ENCODE results near the gene FABP1.
A peak's percentile ranks its signal among the peaks of the same experiment; 100 is the strongest.

The FABP1 gene

GRCh38 chr2:88127888-88128653 lies at the start of gene FABP1:
Gene FABP1 (minus strand): TSS chr2:88128062. CDS start chr2:88128017, 45 bp downstream.
- no peak for DNase-seq

DNA sequence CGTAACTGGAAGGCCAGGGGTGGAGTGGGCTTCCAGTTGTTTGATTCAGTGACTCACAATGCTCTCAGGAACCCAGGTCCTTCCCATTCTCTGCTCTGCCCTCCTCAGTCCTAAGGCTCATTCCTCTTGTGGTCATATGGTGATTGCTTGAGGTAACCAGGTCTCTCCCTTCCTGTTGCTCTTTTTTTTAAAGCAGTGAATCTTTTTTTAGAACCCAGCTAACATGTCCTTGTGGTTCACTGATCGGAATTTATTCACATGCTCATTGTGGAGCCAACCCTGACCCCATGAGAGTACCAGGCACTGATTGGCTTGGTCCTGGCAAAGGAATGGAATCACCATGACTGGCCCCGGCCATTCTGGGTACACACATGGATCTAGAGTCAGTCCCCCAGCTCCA lies 49.7 kb upstream of the FABP1 start:
- no peak for DNase-seq

DNA sequence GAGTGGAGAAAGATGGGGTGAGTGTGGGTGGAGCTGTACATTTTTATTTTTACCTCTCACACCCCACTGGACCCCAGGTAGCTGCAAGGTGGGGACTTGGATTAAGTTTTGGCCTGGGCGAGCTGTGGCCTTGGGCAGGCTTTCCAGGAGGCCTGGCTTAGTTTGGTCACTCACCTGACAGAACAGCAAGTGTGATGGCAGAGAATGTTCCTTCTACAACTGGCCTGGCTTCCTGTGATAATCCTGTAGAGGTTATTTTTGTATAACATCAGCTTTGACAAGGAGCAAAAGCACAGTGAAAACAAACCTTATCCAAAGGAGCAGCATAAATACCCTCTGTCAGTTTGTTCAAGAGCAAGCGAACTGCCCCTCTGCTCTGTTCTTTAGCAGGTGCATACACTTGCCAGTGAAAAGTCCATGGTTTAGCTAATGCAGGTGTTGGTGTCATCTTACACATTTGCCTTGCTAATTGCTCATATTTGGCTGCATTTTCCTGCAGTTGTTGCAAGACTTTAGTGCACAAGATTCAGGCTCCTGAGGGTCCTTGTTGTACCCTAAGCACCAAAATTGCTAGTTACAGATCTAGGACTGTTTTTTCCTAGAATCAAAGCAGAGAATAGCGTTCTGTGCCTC lies 48.6 kb upstream of the FABP1 start:
- DNase-seq = no peak

GRCh38 chr2:88172882-88173281 lies 45.0 kb upstream of the FABP1 start:
- DNase-seq = no peak

GRCh38 chr2:88171966-88172365 lies 44.1 kb upstream of the FABP1 start:
- DNase-seq = no peak

DNA sequence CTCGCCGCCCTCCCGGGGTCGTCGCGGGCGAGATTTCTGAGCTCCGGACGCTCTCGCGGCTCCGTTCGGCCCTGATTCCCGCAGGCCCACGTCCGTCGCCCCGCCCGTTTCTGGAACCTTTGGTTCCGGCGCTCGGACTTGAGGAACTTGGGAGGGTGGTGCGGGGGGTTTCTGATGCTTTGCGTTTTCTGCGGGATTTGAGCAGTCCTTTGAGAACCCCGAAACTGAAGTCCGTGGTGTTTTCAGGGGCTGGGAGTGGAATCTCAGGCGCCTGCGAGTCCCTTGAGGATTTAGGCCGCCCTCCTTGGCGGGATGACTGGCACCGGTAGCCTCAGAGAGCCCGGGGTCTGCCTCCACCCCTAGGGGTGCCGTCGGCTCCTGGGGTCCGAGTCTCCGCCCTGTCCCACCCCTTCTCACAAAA lies 42.6 kb upstream of the FABP1 start:
- DNase-seq = peak in 1 of 2 experiments; percentile 29

DNA sequence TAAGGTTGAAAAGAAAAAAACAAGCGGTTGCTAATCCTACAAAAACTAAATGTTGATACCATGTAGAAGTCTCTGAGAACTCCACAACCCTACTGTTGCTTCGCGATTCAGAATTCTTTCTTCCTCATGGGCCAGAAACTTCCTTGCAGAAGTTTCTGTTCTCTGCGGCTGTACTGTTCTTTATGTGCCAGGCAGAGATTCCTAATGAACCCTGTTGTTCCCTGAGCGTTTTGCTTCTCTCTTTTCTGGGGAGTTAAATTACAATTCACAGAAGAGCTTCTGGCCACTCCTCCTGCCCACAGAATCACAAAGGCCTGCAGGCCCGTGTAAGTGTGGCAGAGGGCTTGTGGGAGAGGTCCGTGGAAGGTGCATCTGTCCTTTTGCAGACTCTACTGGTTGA lies 40.5 kb upstream of the FABP1 start:
- no peak for DNase-seq

DNA sequence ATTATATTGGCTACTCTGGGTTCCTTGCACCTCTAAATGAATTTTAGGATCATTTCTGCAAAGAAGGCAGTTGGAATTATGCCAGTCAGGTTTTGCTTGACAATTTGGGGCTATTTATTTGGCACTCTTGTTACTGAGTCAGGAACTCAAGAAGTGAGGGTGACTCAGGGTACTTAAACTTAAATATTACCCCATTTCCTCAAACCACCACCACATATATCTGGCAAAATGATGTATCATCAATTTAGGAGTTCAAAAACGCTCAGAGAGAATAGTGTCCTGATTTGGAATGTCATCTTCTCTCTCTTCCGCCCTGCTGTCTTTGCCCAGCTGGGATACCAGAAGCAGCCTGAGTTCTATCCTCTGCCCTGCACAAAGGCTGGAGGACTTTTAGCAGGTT lies 39.9 kb upstream of the FABP1 start:
- no peak for DNase-seq

DNA sequence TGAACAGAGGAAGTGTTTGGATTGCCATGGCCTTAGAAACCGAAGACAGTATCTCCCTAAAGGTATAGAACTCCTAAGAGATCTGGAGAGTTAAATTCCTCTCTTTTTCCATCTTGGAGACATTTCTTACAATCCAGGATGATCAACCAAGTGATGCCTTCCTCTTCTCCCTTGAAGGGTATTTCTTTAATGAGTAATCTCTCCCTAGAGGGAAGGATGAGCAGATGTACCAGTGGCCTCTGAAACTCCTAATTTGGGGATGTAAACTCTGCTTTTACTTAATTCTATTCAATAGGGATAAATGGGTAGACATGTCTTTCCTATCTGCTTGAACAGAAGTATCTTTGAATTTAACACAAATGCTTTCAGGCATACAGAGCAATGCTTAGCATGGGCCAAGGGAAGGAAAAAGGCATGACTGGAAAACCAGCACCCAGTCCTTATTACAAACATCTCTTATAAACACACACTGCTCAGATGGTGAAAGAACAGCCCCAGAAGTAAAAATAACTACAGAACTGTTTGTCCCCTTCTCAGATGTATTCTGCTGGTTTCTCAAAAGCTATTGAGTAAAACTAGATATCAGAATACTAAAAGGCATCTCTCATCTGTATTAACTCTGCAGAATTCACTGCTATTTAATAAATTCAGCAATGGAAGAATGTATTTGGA lies 37.6 kb upstream of the FABP1 start:
- no peak for DNase-seq

- no peak for DNase-seq
Measured at GRCh38 chr2:88161446-88162244, 33.8 kb upstream of the FABP1 start.

DNA sequence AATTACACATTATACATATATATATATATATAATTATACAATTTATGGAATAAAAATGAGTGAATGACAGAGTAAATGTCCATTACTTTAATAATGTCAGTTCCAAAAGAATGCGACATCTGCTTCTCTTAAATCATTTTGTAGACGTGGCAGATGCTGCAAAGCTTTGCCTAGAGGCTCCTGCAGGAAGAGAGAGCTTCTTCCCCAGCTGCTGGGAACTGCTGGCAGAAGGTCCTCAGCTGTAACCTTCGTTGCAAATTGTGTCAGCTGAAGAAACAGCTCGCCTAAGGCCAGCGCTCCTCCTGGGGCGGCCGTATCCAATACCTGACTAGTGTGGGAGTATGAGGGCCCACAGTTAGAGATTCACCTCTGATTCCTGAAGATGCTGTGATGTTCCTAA lies 32.7 kb upstream of the FABP1 start:
- DNase-seq = no peak

DNA sequence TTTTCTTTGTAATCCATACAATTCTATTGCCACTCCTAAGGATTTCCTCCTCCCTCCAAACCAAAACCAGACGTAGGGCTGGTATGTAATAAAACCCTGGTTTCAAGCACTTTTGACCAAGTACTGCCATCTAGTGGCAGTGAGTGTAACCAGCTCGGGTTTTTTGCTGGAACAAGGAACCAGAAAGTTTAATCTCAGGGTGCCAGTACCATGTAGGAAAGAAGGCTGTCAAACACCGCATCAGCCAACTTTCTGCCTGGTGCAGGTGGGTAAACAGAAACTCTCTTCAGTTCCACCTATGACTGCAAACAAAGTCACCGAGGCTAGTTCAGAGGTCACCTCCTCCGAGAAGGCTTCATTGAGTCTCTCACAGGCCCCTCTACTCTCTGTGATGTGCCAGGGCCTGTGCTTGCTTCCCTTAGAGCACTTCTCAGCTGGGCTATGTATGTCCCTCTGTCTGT lies 32.1 kb upstream of the FABP1 start:
- peak; percentile 61 to 74 for DNase-seq

DNA sequence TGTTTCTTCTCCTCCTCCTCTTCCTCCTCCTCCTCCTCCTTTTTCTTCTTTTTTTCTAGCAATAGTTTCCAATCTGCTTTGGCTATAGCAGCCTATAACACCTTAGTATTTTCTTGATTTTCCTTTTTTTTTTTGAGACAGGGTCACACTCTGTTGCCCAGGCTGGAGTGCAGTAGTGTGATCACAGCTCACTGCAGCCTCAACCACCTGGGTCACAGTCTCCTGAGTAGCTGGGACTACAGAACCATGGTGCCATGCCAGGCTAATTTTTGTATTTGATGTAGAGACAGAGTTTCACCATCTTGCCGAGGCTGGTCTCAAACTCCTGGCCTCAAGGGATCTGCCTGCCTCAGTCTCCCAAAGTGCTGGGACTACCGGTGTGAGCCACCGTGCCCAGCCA lies 31.6 kb upstream of the FABP1 start:
- DNase-seq = no peak

- DNase-seq = no peak
Measured at GRCh38 chr2:88148929-88149438, 21.1 kb upstream of the FABP1 start.

GRCh38 chr2:88147145-88147544 lies 19.3 kb upstream of the FABP1 start:
- no peak for DNase-seq

- no peak for DNase-seq
Measured at GRCh38 chr2:88146590-88146989, 18.7 kb upstream of the FABP1 start.

- no peak for DNase-seq
Measured at GRCh38 chr2:88144914-88145497, 17.1 kb upstream of the FABP1 start.

GRCh38 chr2:88144271-88144670 lies 16.4 kb upstream of the FABP1 start:
- no peak for DNase-seq

- no peak for DNase-seq
Measured at GRCh38 chr2:88141952-88142351, 14.1 kb upstream of the FABP1 start.

DNA sequence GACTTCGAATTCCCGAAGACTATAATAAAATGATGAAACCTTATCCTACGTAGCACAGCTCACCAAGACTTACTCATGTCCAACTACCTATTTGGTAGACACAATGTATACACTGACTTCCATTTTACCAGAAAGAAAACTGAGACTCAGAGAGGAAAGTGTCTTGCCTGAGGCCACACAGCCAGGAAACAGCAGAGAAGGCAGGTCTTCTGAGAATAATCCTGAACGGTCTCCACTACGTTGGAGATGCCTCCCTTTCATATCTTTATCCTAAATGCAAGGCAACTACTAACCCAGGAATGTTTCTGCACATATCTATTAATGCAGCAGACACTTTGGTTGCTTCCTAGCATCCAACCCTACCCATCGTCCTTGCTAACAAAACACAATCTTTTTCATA lies 11.9 kb upstream of the FABP1 start:
- DNase-seq = no peak

DNA sequence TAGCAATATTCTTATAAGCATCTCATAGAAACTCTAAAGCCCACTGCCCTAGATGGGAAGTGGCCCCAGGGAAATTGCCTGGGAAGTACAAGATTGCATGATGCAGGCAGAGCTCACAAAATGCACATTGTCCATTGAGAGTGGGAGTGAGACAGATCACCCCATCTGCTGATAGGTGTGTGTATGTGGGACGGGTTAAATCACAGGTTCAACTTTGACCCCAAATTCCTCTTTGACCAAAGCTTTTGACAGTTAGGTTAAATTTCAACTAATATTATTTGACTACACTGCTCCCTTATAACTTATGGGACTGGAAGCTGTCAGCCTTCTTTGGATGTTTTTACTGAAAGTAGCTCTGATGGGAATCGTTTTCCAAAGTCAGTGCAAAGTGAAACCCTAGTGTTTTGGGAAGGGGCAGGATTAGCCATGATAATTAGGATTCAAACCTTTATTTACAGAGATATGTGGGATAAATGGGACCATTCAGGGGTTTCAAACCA lies 11.4 kb upstream of the FABP1 start:
- DNase-seq = no peak

DNA sequence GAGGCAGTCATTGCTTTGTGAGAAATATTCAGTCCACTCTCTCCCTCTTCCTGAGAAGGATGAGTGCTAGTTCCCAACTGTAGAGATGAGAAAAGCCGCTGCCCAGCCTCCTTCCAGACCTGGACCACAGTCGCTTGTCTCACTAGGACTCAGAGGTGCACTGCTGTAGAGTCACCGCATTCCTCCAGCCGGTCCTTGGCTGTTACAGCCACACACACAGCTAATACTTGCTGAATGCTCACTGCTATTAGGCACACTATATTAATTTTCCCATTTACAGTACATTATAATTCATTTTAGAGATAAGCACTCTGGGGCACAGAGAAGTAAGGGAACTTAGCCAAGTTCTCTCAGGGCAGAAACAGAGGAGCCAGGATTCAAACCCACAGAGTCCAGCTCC lies 10.0 kb upstream of the FABP1 start:
- DNase-seq = no peak

All from NCI-H1930 (cell line).